ENCODE data around the gene LPO. TPM values are rescaled to one million over a fixed set of nuclear protein-coding genes. Genes with fewer than 3 reads are reported as not detected.

Gene LPO
- polyA plus RNA-seq, 1 donor from 2014 or later: not detected

DNA sequence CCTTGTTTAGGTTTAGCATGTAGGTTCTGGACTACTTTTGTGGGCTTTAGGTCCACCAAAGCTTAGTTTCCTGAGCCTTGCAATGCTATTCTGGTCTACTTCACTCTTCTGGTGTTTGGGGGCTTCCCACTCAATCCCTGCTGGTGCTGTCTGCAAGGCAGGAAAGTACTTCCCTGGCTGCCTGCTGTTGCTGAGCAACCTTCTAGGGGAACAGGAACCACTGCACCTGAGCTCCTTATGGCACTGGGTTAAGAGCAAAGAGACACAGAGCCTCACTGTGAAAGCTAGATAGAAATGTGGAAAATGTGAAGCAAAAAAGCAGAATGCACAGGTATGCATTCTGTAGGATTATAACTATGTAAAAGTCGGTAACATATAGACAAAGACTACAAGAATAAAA, 25.4 kb downstream of the LPO start:
- Histone ChIP-seq H3K4me2 (ENCODE audit: low read length) (no peak overlapping the region), H3K27ac (ENCODE audit: low read length) (no peak overlapping the region), H3K36me3 (ENCODE audit: insufficient read depth, low read length) (no peaks in the 10 kb centered on the region), H3F3A (ENCODE audit: insufficient read depth, low read length, poor library complexity, severe bottlenecking) (no peaks in the 10 kb centered on the region), H3K9me3 (ENCODE audit: low read length) (no peaks in the 10 kb centered on the region), H4K20me1 (ENCODE audit: insufficient read depth) (no peaks in the 10 kb centered on the region), H3K79me2 (replicated peaks; ENCODE audit: insufficient read depth, low read length) (no peaks in the 10 kb centered on the region), H3K4me3 (ENCODE audit: low read length) (no peak overlapping the region), H3K9me2 (ENCODE audit: insufficient read depth, low read length) (no peaks in the 10 kb centered on the region), H3K27me3 (ENCODE audit: insufficient read depth, low read depth, low read length) (peaks cover 6% of the 10 kb centered on the region), H3K9ac (ENCODE audit: low read length) (no peak overlapping the region), H2AFZ (ENCODE audit: low read depth, low read length) (no peak overlapping the region)
- TF ChIP-seq TAF1 (IDR thresholded peaks at IDR 0.05; ENCODE audit: low read depth) (no peak), REST (IDR thresholded peaks at IDR 0.05; ENCODE audit: borderline replicate concordance) (no peak), SMC3 (conservative IDR thresholded peaks at IDR 0.05; ENCODE audit: poor library complexity) (no peak), EP300 (conservative IDR thresholded peaks at IDR 0.05; ENCODE audit: poor library complexity, severe bottlenecking) (no peak), RAD21 (conservative IDR thresholded peaks at IDR 0.05) (no peak), CTCF (IDR thresholded peaks at IDR 0.05; ENCODE audit: poor library complexity, severe bottlenecking) (no peak), MXI1 (conservative IDR thresholded peaks at IDR 0.05; ENCODE audit: poor library complexity, severe bottlenecking) (no peak), POLR2AphosphoS5 (IDR thresholded peaks at IDR 0.05) (no peak), EZH2 (IDR thresholded peaks at IDR 0.05; ENCODE audit: borderline replicate concordance, insufficient read depth, low read length, poor library complexity, severe bottlenecking) (no peak)

GRCh38 chr17:58264407-58265103, 26.2 kb downstream of the LPO start:
- no peaks in the 10 kb centered on the region for H4K20me1 ChIP-seq (ENCODE audit: insufficient read depth)
- no peaks in the 10 kb centered on the region for H3F3A ChIP-seq (ENCODE audit: insufficient read depth, low read length, poor library complexity, severe bottlenecking)
- H2AFZ ChIP-seq (ENCODE audit: low read depth, low read length): no peak overlapping the region
- no peaks in the 10 kb centered on the region for H3K36me3 ChIP-seq (ENCODE audit: insufficient read depth, low read length)
- TF ChIP-seq REST (IDR thresholded peaks at IDR 0.05; ENCODE audit: borderline replicate concordance): no peak
- no peak for TF ChIP-seq SMC3 (conservative IDR thresholded peaks at IDR 0.05; ENCODE audit: poor library complexity)
- TF ChIP-seq CTCF (IDR thresholded peaks at IDR 0.05; ENCODE audit: poor library complexity, severe bottlenecking): no peak
- no peak for TF ChIP-seq EZH2 (IDR thresholded peaks at IDR 0.05; ENCODE audit: borderline replicate concordance, insufficient read depth, low read length, poor library complexity, severe bottlenecking)
- TF ChIP-seq MXI1 (conservative IDR thresholded peaks at IDR 0.05; ENCODE audit: poor library complexity, severe bottlenecking): no peak
- TF ChIP-seq TAF1 (IDR thresholded peaks at IDR 0.05; ENCODE audit: low read depth): no peak
- TF ChIP-seq EP300 (conservative IDR thresholded peaks at IDR 0.05; ENCODE audit: poor library complexity, severe bottlenecking): no peak
- TF ChIP-seq RAD21 (conservative IDR thresholded peaks at IDR 0.05): no peak
- no peak for TF ChIP-seq POLR2AphosphoS5 (IDR thresholded peaks at IDR 0.05)
- H3K9ac ChIP-seq (ENCODE audit: low read length): no peak overlapping the region
- H3K27me3 ChIP-seq (ENCODE audit: insufficient read depth, low read depth, low read length): peaks cover under 1% of the 10 kb centered on the region
- no peaks in the 10 kb centered on the region for H3K9me3 ChIP-seq (ENCODE audit: low read length)
- no peaks in the 10 kb centered on the region for H3K9me2 ChIP-seq (ENCODE audit: insufficient read depth, low read length)
- no peaks in the 10 kb centered on the region for H3K79me2 ChIP-seq (replicated peaks; ENCODE audit: insufficient read depth, low read length)
- no peak overlapping the region for H3K27ac ChIP-seq (ENCODE audit: low read length)
- no peak overlapping the region for H3K4me3 ChIP-seq (ENCODE audit: low read length)
- H3K4me2 ChIP-seq (ENCODE audit: low read length): no peak overlapping the region
